Stimulated activated CD8-positive, alpha-beta memory T cell treated with anti-CD3 and anti-CD28 coated beads, Interleukin-12 subunit alpha, Interleukin-12 subunit beta, amount 100 ng/mL, for 4 hours (primary cell): ENCODE data around the gene MYBPH.

Experiments
- DNase-seq: peaks from one replicate; pipeline ENCODE4 v3.0.0-alpha.2; 2020; ENCODE audit warnings: low read depth

MYBPH gene

GRCh38 chr1:203200916-203201315 lies 25.3 kb upstream of the MYBPH start:
- no peak for DNase-seq

GRCh38 chr1:203199816-203200571 lies 24.4 kb upstream of the MYBPH start:
- no peak for DNase-seq

- no peak for DNase-seq
Measured at GRCh38 chr1:203199481-203199815, 23.8 kb upstream of the MYBPH start.

GRCh38 chr1:203199002-203199401 lies 23.4 kb upstream of the MYBPH start:
- no peak for DNase-seq

GRCh38 chr1:203197625-203198024 lies 22.0 kb upstream of the MYBPH start:
- DNase-seq, result no peak

GRCh38 chr1:203196371-203196770 lies 20.7 kb upstream of the MYBPH start:
- no peak for DNase-seq

- no peak for DNase-seq
Measured at GRCh38 chr1:203190949-203191348, 15.3 kb upstream of the MYBPH start.

GRCh38 chr1:203189951-203190352 lies 14.3 kb upstream of the MYBPH start:
- no peak for DNase-seq

- no peak for DNase-seq
Measured at GRCh38 chr1:203188686-203189232, 13.1 kb upstream of the MYBPH start.

- no peak for DNase-seq
Measured at GRCh38 chr1:203187689-203188264, 12.2 kb upstream of the MYBPH start.

GRCh38 chr1:203187304-203187685 lies 11.7 kb upstream of the MYBPH start:
- DNase-seq, result no peak

- DNase-seq, result no peak
Measured at GRCh38 chr1:203186446-203187303, 11.0 kb upstream of the MYBPH start, which contains the start of gene CHI3L1. Gene CHI3L1 (minus strand): TSS chr1:203186704. CDS start chr1:203186623, 81 bp downstream.

GRCh38 chr1:203186091-203186445 lies 10.4 kb upstream of the MYBPH start:
- no peak for DNase-seq

- DNase-seq, result no peak
Measured at GRCh38 chr1:203185585-203185984, 10.0 kb upstream of the MYBPH start.

- DNase-seq, result no peak
Measured at GRCh38 chr1:203185061-203185461, 9.4 kb upstream of the MYBPH start.

- no peak for DNase-seq
Measured at GRCh38 chr1:203184467-203184866, 8.8 kb upstream of the MYBPH start.

GRCh38 chr1:203183828-203184227 lies 8.2 kb upstream of the MYBPH start:
- DNase-seq, result no peak

- DNase-seq, result no peak
Measured at GRCh38 chr1:203182387-203182953, 6.8 kb upstream of the MYBPH start.

- no peak for DNase-seq
Measured at GRCh38 chr1:203181586-203182386, 6.2 kb upstream of the MYBPH start.

- DNase-seq, result no peak
Measured at GRCh38 chr1:203180611-203181330, 5.1 kb upstream of the MYBPH start.

GRCh38 chr1:203179667-203180005 lies 4.0 kb upstream of the MYBPH start:
- DNase-seq, result no peak
